Measurements from ENCODE around the gene DONSON.

The DONSON gene

DNA sequence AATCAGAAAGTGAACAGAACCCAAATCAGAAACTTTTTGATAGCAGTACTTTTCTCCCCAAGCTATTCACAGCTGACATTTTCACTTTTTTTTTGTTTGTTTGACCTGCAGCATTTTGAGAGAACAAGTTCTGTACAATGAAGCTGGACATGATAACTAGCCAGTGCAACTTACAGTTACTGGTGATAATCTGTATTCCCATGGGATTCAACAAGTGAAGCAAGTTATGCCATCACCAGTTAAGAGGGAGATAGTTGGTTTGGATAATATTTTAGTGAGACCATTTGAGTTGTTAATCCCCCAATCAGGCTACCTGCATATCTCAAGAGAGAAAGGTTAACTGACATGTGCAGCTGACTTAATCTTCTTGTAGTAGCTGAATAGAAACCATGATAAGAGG lies 27.5 kb downstream of the DONSON start:
- no peak for DNase-seq

DNA sequence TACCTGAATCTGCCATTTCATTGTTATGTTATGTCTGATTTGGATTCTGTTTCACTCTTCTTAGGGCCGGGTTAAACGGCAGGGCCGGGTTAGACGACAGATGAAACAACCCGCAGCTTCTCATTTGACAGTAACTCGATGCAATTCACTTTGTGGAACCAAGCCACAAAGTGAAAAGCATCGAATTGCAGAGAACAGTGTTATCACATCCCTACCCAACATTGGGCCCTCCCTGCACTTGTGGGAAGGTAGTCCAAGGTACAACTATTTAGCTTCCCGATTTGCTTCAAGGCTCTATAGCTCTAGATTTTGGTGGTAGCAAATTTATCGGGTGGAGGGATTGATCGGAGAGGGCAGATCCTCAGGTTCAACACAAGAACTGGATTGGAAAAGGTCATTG lies 28.7 kb downstream of the DONSON start:
- no peak for DNase-seq

DNA sequence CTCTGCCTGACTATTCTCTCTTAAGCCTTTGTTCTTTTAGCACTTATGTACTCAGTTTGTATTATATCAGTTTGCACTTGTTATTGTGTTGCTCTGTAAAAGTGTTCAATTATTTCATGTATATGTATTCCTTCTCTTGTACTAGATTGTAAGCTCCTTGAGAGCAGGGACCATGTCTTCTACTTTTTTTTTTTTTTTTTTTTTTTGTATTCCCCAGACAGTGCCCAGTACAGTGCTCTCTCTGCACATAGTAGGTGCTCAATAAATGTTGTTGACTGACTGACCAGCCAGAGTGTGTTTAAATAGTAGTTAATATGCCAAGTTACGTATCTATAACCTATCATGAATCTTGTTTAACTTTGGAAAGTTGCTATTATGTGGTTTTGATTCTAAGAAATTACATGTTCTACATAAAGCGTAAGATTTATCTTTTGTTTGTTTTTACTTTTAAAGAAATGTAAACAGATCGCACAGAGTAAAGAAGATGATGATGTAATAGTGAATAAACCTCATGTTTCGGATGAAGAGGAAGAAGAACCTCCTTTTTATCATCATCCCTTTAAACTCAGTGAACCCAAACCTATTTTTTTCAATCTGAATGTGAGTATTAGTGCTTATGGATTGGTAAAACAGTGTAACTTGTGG lies 29.6 kb downstream of the DONSON start:
- no peak for DNase-seq

DNA sequence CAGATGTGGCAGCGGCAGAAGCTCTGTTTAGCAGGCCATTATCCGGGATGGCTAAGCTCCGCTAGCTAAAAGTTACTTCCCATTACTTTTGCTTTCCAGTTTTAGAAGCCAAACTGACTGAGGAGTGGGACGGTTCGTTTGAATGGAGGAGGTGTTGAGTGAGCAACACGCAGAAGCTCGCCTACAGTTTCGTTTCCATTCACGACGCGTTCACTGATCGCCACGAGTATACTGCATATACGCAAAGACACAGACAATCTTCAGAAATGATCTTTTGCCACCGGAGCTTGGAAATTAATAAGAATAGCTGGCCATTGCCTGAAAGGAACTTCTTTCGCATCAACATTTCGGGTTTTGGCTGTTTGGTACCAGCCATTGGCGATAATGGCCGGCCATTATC lies 31.0 kb downstream of the DONSON start:
- no peak for DNase-seq

DNA sequence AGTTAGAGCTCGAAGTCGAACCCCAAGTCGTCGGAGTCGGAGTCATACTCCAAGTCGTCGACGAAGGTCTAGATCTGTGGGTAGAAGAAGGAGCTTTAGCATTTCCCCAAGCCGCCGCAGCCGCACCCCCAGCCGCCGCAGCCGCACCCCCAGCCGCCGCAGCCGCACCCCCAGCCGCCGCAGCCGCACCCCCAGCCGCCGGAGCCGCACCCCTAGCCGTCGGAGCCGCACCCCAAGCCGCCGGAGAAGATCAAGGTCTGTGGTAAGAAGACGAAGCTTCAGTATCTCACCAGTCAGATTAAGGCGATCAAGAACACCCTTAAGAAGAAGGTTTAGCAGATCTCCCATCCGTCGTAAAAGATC lies 33.5 kb downstream of the DONSON start:
- no peak for DNase-seq

DNA sequence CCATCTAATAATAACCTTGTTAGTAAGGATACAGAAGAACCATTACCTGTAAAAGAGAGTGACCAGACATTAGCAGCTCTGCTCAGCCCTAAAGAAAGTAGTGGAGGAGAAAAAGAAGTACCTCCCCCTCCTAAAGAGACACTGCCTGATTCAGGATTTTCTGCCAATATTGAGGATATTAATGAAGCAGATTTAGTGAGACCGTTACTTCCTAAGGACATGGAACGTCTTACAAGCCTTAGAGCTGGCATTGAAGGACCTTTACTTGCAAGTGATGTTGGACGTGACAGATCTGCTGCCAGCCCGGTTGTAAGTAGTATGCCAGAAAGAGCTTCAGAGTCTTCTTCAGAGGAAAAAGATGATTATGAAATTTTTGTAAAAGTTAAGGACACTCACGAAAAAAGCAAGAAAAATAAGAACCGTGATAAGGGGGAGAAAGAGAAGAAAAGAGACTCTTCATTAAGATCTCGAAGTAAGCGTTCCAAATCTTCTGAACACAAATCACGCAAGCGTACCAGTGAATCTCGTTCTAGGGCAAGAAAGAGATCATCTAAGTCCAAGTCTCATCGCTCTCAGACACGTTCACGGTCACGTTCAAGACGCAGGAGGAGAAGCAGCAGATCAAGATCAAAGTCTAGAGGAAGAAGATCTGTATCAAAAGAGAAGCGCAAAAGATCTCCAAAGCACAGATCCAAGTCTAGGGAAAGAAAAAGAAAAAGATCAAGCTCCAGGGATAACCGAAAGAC lies 34.1 kb downstream of the DONSON start:
- no peak for DNase-seq

DNA sequence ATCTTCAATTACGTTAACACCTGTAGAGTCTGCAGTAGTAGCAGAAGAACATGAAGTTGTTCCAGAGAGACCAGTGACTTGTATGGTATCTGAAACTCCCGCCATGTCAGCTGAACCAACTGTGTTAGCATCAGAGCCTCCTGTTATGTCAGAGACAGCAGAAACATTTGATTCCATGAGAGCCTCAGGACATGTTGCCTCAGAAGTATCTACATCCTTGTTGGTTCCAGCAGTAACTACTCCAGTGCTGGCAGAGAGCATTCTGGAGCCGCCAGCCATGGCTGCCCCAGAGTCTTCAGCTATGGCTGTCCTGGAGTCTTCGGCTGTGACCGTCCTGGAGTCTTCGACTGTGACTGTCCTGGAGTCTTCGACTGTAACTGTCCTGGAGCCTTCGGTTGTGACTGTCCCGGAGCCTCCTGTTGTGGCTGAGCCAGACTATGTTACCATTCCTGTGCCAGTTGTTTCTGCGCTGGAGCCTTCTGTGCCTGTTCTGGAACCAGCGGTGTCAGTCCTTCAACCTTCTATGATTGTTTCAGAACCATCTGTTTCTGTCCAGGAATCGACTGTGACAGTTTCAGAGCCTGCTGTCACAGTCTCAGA lies 35.4 kb downstream of the DONSON start:
- no peak for DNase-seq

DNA sequence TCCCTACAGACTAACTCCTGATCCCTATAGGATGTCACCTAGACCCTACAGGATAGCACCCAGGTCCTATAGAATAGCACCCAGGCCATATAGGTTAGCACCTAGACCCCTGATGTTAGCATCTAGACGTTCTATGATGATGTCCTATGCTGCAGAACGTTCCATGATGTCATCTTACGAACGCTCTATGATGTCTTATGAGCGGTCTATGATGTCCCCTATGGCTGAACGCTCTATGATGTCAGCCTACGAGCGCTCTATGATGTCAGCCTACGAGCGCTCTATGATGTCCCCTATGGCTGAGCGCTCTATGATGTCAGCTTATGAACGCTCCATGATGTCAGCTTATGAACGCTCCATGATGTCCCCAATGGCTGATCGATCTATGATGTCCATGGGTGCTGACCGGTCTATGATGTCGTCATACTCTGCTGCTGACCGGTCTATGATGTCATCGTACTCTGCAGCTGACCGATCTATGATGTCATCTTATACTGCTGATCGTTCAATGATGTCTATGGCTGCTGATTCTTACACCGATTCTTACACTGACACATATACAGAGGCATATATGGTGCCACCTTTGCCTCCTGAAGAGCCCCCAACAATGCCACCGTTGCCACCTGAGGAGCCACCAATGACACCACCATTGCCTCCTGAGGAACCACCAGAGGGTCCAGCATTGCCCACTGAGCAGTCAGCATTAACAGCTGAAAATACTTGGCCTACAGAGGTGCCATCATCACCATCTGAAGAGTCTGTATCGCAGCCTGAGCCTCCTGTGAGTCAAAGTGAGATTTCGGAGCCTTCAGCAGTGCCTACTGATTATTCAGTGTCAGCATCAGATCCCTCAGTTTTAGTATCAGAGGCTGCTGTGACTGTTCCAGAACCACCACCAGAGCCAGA lies 36.1 kb downstream of the DONSON start:
- DNase-seq: no peak

DNA sequence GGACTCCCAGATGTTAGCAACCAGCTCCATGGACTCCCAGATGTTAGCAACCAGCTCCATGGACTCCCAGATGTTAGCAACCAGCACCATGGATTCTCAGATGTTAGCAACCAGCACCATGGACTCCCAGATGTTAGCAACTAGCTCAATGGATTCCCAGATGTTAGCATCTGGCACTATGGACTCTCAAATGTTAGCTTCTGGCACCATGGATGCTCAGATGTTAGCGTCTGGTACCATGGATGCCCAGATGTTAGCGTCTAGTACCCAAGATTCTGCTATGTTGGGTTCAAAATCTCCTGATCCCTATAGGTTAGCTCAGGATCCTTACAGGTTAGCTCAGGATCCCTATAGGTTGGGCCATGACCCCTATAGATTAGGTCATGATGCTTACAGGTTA lies 36.8 kb downstream of the DONSON start:
- DNase-seq: no peak

DNA sequence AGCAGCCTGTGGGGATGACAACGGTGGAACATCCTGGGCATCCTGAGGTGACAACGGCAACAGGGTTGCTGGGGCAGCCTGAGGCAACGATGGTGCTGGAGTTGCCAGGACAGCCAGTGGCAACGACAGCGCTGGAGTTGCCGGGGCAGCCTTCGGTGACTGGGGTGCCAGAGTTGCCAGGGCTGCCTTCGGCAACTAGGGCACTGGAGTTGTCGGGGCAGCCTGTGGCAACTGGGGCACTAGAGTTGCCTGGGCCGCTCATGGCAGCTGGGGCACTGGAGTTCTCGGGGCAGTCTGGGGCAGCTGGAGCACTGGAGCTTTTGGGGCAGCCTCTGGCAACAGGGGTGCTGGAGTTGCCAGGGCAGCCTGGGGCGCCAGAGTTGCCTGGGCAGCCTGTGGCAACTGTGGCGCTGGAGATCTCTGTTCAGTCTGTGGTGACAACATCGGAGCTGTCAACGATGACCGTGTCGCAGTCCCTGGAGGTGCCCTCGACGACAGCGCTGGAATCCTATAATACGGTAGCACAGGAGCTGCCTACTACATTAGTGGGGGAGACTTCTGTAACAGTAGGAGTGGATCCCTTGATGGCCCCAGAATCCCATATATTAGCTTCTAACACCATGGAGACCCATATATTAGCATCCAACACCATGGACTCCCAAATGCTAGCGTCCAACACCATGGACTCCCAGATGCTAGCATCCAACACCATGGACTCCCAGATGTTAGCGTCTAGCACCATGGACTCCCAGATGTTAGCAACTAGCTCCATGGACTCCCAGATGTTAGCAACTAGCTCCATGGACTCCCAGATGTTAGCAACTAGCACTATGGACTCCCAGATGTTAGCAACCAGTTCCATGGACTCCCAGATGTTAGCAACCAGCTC lies 37.5 kb downstream of the DONSON start:
- no peak for DNase-seq

DNA sequence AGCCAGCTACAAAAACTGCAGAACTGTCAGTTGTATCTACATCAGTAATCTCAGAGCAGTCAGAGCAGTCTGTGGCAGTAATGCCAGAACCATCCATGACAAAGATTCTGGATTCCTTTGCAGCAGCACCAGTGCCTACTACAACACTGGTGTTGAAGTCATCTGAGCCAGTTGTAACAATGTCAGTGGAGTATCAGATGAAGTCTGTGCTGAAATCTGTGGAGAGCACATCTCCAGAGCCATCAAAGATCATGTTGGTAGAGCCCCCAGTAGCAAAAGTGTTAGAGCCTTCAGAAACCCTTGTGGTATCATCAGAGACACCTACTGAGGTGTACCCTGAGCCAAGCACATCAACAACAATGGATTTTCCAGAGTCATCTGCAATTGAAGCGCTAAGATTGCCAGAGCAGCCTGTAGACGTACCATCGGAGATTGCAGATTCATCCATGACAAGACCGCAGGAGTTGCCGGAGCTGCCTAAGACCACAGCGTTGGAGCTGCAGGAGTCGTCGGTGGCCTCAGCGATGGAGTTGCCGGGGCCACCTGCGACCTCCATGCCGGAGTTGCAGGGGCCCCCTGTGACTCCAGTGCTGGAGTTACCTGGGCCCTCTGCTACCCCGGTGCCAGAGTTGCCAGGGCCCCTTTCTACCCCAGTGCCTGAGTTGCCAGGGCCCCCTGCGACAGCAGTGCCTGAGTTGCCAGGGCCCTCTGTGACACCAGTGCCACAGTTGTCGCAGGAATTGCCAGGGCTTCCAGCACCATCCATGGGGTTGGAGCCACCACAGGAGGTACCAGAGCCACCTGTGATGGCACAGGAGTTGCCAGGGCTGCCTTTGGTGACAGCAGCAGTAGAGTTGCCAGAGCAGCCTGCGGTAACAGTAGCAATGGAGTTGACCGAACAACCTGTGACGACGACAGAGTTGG lies 38.4 kb downstream of the DONSON start:
- no peak for DNase-seq

DNA sequence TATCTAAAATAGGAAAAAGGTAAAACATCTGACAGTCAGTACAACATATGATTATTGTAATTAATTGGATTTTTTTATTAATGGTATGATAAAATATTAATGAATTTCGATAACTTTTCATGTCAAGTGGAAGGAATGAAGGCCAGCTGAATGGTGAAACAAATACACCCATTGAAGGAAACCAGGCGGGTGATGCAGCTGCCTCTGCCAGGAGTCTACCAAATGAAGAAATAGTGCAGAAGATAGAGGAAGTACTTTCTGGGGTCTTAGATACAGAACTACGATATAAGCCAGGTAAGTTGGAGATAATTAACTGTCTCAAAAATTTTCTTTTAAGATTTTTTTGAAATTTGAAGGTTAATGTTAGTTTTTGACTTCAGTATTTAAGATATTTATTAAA lies 42.4 kb downstream of the DONSON start:
- DNase-seq: no peak

DNA sequence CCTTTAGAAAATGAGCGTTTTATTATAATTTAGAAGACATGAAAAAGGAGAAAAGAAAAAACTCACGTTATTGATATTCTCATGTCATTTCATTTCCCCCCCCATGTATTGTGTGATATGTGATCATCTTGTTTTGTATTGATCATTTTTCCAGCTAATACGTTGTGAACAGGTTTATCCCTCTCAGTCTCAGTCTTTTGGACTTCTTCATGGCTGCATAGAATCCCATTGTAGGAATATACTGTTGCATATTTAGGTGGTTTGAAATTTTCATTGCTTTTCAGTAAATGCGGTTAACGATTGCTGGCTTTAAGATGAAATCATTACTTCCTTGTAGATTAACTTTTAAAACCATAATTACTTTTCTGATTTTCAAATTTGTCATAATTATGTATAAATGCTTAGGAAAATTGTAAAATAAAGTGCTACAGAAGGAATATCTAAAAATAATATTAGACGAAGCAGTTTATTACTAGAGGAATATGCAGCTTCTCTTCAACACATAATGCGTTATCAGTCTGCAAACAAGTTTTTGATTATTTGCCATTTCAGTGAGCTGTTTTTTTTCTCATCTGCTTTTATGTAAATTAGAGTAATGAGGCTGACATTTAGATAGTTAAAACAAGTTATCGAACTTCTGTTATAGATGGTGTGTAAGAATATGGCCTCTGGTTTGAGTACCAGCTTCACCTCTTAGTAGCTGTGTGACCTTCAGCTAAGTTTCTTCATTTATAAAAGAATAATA lies 43.9 kb downstream of the DONSON start:
- no peak for DNase-seq

DNA sequence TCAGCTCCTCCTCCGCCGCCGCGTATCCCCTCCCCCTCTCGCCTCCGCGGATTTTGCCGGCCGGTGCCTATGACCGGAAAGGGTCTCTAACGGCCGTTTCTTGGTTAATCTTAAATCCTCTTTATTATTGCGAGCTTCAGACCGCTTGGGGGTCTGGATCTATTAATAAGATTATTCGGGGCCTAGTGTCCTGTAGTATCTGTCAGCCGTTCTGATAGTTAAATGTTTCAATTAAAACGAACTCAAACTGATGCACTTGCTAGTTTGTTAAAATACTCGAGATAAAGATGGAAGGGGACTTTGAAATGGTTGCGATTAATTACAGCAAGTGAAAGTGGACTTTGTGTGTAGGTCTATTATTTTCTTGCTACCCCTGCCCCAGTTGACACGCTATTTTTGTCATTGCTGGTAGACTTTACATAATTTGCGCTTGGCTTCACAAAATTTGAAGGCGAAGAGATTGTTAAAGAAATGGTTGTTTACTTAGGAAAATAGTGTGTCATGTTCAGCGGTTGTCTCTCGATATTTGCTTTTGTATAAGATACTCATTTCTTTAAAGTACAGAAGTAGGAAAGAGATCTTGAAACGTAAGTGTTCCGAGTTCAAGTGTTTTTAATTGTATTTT lies 44.9 kb downstream of the DONSON start:
- no peak for DNase-seq

DNA sequence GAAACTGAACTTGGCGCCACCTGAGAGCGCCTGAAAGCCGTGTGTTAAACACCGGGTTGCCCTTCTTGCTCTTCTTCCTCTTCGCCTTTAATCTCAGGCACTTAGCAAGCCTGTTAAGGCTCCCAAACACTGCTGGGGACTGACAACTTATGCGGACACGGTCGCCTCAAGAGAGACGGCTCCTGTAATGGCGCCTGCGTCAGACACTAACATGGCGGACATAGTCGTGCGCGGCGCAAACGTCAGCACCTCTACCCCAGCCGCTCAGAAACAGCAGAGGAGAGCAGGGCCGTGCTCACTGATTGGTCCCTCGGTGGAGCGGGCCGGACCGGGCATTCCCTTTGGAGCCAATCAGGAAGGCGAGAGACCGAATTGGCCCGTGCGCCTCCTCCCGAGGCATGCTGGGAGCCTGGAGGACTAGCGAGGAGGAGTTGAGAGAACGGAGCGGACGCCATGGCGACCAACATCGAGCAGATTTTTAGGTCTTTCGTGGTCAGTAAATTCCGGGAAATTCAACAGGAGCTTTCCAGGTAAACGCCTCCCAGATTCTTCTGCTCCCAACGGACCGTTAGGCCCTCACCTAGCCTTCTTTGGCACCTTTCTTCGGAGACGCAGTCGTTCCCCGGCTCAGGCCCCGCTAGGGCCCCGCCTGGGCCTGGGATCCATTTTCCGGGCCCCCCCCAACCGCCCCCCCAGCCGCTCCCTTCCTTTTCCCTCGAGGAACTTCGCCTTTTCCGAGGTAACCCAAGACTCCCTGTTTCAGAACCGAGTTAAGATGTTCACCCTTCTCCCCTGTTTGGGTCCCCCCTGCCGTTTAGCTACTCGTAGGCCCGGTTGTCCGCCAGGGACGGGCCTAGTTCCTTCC lies 45.6 kb downstream of the DONSON start, which contains the start of gene SON:
TSS of gene SON (plus strand) at position 399 of the 865 bp plus-strand sequence. CDS start at position 454, 55 bp downstream.
- peak; percentile 91 to 96 (median 94) for DNase-seq

DNA sequence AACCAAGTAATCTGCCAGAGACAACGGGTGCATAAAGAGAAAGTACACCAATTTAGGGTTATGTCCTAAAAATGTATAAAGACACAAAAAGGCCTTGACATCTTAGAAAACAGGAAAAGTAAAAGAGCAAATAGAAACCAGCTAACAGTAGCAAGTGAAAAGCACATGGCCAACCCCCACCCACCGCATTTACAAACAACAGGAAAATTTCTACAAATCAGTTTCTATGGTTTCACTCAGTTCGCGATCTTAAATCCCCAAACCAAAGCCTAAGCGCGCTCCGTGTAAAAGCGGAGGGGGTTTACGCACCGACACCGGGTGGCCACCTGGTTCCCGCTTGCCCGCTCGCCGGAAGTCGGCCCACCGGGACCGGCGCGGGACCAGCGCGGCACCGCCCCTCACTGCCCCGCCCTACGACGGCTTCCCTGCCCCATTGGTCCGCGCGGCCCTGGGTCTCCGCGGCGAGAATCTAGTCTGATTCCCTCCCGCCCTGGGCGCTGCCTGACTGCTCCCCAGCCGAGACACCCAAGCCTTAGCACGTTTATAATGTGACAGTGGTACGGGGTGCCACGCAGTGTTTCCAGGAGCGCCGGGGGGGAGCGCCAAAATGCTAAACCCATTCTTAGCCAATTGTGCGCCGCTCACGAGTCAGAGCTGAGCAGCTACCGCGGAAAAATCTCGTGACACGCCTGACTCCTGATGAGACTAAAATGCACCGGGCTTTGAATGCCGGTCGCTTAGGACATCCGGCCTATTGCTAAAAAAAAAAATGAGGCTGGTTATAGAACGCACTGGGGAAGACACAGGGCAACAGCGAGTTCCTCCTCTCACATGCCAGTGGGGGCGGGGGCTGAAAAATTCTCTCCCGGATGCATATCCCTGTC lies 46.5 kb downstream of the DONSON start, which contains the start of gene GART:
TSS of gene GART (minus strand) at position 362 of the 884 bp plus-strand sequence. CDS start 2,802 bp downstream, outside the sequence.
- DNase-seq: peak; percentile 70 to 76 (median 74)

DNA sequence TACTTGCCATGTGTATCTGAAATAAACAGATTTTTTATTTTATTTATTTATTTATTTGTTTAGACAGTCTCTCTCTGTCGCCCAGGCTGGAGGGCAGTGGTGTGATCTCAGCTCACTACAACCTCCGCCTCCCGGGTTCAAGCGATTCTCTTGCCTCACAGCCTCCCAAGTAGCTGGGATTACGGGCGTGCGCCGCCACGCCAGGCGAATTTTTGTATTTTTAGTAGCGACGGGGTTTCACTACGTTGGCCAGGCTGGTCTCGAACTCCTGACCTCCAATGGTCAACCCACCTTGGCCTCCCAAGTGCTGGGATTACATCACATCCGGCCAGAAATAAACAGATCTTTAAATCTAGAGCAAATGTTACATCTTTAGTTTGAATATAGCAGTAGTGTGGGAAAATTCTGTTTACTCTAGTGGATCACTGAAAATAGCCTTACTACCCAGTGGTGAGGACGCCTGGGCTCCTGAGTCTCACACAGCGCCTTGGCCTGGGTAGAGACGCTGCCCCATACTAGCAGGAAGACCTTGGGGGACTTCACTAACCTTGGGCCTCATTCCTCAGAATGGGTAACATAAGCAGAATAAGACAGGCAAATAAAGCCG lies 47.3 kb downstream of the DONSON start:
- no peak for DNase-seq

All from activated CD4-positive, CD25-positive, alpha-beta regulatory T cell (primary cell).